NCI-H2196 treated with DMSO at 0.1 percent for 48 hours (cell line): ENCODE results near the gene C2orf92.
A peak's percentile ranks its signal among the peaks of the same experiment; 100 is the strongest.
"Not testable (repeated sequence)": the region's sequence is repeated elsewhere in the genome, so short reads cannot be mapped to it uniquely, and the experiment has no call there.

Source experiments
- DNase-seq: peaks from one replicate; lab custom pipeline; 2025; ENCODE audit not compliant: unreplicated experiment; lab: John Stamatoyannopoulos, UW

C2orf92 gene

DNA sequence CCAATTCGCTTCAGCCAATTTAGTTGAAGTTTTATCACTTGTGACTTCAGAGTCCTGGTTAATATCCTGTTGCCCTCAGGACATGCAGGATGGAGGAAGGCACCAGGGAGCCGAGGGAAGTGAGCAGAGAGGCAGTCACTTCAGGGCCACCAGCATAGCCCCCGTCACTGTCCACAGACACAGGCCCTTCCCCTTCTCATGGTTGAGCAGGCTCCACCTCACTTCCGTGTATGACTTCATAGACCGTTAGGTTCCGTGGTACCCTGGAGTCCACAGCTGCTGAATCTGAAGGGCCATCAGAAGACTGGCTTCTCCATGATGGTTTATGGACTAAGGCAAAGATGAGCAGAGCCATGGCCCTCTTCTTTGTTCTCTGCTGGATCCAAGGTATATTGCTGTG, at the start of gene C2orf92:
C2orf92 (plus strand) TSS at position 266 of the 400 bp plus-strand sequence; CDS start at position 342, 76 bp downstream.
- no peak for DNase-seq

DNA sequence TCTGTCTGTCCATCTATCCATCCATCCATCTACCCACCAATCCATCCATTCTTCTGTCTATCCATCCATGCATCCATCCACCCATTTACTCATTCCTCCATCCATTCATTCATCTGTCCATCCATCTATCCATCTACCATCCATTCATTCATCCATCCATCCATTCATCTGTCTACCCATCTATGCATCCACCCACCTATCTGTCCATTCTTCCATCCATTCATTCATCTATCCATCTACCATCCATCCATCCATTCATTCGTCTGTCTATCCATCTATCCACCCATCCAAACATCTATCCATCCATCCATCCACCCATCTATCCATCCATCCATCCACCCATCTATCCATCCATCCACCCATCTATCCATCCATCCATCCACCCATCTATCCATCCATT, 49.0 kb upstream of the C2orf92 start:
- DNase-seq, result not testable (repeated sequence)

DNA sequence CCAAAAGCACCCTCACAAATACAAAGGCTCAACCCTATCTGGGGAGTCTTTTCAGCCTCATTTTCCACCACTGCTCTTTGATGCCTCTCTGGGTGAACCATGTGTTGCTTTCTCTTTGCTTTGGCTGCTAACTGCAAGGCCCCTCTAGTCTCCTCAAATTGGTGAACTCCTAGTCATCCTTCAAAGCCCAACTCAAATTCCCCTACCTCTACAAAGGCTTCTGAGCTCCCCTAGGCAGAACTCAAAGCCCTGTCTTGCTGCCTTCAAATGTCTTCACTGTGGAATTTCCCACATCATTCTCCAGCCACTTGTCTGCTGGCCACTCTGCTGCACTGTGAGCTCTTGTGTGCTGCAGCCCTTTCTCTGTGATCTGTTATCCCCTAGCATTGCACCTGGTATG, 46.5 kb upstream of the C2orf92 start:
- not testable (repeated sequence) for DNase-seq

DNA sequence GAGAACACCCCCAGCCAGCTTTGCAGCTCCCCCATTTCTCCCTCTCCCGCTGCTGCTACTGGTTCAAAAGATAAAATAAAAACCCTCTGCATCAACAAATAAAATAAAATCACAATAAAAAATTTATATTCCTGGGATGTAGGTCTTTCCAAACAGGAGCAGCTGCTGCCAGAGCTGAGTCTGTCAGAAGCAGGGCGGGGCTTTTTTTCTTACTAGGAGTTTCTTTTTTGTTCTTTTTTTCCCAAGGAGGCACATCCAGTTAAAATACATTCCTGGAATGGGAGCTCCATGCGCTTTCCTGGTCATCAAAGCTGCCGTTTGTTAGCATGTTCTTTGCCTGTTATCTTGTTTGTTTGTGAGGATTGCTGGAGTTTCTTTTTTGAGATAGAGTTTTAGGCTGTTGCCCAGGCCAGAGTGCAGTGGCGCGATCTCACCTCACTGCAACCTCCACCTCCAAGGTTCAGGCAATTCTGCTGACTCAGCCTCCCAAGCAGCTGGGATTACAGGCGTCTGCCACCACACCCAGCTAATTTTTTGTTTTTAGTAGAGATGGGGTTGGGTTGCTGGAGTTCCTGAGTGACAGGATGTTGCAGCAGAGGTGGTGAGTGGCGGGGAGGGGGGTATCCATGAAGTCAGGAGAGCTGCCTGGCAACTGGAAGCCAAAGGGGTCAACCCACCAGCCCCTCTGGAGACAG, 44.0 kb upstream of the C2orf92 start:
- not testable (repeated sequence) for DNase-seq

DNA sequence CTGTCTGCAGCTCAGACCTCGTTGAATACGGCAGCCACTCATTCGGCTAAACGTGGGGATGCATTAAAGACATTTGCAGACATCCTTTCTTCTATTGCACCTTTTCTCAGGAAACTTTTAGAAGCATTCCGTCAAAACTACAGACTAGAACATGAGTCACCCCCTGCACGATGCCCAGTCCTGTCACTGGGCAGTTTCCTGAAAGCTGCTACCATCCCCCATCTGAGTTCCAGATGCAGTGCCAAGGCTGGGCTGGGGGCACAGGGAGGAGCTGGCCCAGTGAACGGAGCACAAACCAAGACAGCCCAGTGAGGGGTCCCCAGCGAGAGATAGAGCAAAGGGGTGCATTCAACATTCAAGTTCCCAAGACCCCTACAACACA, 43.5 kb upstream of the C2orf92 start:
- not testable (repeated sequence) for DNase-seq

DNA sequence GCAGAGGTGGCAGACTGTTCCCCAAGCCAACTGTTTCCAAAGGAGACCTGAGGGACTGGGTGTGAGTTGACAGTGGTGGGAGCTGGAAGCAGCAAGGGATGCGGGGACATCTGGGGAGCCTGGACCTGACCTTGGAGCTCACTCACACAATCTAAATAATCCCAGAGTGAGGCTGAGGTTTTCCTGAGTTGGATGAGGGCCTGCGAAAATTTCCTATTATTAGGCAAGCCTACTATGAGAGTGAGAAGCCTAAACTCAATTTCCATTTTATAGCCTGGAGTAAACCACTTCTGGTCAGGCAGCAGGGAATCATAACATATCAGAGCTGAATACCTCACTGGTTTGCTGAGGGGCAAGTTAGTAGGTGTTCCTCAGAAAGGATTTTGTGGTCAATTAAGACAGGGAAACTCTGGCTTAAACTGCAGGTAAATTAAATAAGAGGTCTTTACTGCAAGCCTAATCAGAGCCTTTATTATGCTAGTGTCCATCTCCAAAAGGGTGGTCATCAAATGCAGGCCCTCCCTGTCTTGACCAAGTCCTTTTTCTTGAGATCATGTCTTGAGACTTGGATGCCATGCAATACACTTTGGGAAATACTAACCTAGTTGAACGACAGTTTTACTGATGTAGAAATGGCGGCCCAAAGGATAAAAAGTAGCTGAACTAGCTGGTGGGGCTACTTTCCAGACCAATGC, 25.3 kb upstream of the C2orf92 start:
- DNase-seq, result no peak

DNA sequence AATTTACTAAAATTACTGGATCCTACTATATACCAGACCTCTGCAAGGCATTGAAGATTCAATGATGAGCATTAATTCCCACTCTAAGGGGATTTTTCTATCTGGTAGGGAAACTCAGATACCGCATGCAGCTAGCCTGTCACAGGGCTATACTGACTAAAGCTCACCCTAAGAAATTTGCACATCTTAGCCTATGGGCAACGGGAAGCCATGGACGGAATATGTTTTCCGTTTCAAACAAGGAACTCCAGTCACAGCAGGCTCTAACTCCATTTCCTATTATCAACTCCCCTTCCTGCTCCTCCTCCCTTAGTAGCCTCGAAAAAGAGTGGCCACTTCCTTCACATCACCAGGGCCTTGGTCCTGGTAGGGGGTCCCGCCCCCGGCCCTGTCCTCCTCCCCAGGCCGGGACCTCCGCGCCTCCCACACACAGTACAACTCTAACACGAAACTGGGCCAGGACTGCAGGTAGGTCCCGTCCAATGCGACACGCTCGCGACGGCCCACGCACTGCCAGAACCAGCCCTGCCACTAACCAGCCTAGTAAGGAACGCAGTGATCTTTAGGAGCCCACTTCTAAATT, 24.3 kb upstream of the C2orf92 start:
- no peak for DNase-seq

DNA sequence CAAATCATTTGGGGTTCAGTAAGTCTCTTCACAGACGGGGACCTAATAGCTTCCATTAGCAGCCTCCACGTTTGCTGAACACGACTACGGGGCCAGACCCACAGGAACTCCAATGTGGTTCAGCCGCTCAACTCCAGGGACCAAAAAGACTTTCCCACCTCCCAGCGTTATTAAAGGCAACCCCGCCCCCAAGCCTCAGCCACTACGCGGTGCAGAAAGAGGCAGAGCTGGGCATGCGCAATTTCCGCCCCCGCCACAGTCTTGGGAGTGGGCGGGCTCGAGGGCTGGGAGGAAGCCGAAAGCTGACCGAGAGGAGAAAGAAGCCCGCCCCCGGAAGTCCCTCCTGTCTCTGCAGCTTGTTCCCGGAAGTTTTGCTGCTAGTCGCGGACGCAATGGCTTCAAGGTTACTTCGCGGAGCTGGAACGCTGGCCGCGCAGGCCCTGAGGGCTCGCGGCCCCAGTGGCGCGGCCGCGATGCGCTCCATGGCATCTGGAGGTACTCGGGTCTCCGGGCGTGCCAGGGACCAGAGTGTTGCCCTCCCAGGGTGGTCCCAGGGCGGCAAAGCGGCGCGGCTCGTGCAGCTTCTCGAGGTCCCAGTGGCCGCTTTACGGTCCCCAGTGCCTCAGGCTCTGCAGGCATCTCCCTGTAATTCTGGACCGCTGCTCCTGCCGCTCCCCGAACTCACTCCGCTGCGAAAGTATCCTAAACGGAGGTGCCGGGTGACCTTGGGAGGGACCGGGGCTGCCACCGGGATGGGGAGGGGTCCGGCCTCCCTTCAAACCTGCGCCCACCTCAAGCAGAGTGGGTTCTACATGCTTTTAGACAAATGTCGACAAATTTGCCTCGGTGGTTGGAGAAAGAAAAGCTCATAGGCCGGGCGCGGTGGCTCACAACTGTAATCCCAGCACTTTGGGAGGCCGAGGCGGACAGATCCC, 23.6 kb upstream of the C2orf92 start, which contains the start of gene COX5B:
COX5B (plus strand) TSS at position 368 of the 935 bp plus-strand sequence; CDS start at position 393, 25 bp downstream.
- peak; percentile 99 for DNase-seq

DNA sequence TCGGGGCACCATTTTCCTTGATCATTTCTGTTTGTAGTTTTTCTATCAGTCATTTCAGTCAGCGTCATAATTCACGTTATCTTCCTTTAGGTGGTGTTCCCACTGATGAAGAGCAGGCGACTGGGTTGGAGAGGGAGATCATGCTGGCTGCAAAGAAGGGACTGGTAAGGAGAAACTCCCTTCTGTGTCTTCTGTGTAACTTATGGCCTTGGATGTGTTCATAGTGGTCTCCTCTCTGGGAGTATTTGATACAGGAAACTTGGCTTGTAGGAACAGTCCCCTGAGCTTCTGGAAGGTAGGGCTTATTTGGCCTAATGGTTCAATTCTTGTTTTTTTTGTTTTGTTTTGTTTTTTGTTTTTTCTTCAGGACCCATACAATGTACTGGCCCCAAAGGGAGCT, 22.5 kb upstream of the C2orf92 start:
- DNase-seq, result no peak

DNA sequence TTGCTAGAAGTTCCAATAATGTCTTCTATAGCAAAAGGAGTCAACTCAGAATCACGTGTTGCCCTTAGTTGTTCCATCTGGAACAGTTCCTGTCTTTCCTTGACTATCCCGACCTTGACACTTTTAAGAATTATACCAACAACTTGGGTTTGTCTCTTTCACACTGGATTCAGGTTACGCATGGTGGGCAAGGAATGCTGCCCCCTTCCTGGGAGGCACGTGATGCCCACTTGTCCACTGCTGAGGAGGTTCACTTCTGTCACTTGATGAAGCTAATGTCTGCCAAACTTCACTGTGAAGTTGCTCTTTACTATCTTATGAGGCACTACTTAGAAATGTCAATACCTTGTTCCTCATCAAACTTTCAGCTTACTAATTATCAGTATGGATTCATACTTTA, 18.4 kb upstream of the C2orf92 start:
- no peak for DNase-seq

DNA sequence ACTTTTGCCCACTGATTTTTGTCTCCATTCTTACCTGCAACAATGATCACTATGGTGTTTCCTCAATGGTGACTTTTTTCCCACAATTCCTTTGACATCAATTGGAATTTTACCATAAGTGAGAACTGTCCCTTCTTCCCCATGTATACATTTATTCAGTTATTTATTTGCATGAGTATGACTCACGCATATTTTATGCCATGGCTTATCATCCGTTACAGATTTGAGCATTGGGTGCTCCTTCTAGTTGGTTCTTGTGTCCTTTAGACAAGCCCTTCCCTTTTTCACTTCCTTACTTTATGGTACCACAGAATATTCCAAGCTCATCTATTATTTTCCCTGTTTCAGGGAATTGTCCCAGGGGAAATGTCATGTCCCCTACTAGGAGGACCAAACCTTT, 16.0 kb upstream of the C2orf92 start:
- no peak for DNase-seq

DNA sequence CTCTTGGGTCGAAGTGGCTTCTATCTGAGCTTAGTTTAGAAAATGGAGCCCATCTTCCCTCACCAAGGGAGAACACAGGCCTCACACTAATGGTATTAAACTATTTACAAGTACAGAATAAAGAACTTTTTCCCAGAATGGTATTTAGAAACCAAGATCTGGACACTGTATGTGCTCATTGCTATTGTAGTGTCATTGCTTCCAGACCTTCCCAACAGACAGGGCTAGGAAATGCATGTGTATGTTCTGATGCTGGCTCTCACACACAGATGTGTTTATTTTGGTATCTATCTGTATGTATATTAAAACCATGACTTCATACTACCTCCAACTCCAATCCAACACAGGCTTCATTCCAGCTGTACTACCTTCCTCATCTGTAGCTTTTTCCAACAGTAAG, 15.6 kb upstream of the C2orf92 start:
- no peak for DNase-seq

DNA sequence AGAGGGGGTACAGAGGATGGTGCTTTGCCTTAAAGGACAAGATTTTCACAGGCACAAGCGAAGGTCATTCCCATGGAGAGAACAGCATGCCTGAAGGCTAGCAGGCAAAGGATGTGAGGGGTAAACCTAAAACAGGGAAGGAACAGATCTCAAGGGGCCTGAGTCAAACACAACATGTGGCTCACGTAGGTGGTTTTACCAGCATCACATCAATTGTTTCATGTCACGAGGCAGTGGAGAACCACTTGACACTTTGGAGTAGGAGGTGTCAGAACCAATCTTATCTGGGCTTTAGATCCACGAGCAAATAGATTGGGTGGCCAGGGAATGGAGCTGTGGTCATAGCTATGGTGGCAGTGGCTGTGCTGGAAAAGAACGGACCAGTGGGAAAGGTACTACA, 15.2 kb upstream of the C2orf92 start:
- no peak for DNase-seq

DNA sequence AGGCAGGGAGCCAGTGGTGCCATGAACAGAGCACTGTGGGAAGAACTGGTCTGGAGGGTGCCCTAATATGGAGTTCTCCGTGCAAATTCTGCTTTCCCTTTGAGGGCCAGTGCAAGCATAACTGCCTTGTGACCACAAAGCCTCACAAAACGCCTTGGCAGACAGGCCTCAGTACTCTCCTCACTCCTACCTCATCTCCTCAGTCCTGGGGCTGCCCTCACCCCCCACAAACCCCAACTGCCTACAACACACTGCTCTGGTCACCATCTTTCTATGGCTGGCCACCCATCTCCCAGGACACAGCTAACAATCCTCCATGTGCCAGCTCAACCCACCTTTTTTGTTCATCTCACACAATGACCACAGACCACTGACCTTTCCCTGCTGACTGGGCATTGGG, 14.7 kb upstream of the C2orf92 start:
- DNase-seq, result no peak

DNA sequence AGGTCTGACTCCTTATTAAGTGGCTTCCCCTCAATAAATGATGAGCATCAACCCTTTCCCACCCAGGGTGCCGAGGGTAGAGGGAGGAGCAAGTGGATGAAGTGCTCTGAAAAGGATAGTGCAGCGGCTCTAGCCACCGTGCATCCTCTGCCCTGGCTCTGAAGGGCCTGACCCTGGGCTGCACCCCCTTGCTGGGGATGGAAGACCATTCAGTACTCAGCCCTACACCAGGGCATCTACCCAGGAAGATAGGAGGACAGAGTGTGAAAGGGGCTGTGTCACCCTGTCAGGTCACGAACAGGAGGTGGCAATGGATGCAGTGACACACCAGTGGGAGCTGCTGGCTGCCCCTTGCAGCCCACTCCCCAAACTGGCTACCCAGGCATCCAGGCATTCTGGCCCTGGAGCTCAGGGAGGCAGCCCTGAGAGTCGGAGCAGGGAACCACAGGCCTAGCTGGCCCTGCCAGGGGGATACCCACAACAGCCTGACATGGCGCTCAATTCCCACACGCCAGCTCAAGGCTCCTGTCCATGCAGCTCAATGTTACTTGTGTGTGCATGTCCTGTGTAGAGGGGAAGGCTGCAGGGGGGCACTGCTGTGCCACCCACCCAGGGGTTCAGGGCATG, 13.3 kb upstream of the C2orf92 start:
- no peak for DNase-seq

DNA sequence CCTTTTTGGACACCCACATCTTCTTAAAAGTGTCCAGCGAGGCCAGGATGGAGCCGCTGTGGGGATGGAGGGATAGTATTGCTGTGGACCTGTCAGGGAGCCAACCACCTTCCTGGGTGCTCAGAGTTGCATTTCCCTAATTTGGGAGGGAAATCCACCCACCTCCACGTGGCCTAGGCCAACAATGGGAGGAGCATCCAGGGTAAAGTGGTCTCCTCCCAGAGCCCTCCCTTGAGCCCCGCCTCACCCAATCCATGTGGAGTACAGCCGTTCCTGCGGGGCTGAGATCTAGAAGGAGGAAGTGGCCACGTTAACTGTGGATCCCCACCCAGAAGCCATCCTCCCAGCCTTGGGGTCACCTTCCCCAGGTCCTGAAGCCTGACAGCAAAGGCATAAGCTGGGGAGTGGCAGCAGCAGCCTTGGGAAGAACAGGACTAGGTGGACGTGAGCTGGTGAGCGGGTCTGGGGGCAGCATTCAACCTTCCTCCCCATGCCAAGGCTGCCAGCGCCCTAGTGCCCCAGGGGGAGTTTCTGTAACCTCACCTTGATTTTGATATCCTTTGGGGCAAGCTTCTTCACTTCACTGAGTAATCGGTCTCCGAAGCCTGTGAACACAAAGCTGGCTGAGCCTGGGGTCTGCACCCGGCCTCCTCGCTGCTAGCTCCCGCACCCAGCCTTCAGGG, 12.5 kb upstream of the C2orf92 start:
- DNase-seq, result no peak

DNA sequence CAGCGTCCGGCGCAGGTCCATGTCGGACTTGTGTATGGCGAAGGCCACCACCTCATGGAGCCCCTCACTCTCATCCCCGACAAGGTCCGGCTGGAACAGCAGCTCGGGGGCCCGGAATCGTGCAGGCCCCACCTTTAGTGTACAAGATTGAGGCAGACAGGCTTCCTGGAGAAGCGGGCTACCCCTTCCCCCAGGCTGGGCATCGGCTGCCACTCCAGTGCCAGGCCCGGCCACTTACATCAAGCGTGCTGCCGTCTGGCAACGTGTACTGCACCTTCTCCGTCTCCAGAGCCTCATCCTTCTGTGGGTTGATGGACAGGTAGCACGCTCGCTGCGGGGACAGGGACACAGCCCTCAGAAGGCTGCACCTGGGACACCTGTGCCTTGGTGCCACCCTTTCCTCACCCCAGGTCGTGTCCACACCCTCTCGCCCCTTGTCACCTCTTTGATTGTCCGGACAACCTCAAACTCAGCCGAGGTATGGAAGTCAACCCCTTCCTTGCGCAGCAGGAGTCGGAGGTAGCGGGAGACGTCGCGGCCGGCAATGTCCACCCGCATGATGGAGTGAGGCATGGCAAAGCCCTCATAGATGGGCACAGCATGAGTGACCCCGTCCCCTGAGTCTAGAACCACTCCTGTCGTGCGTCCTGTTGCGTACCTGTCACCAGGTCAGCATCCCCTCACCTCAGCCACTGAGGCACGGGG, 11.4 kb upstream of the C2orf92 start:
- no peak for DNase-seq

DNA sequence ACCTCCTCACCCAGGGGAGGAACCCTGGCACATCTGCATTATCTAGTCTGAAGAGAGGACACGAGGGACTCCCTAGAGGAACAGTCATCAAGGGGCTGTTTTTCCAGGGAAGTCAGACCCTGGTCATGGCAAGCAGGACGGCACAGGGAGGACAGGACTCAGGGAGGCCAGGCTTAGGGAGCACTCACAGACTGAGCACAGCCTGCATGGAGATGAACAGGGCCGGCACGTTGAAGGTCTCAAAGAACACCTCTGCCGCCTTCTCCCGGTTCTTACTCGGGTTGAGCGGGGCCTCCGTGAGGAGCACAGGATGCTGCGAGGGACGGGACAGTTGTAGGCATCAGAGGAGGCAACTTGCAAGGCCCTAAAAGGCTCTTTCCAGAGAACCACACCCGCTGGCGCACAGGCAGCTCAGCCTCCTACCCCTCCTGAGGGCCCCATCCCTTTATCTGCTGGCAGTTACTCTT, 10.8 kb upstream of the C2orf92 start:
- DNase-seq, result no peak

DNA sequence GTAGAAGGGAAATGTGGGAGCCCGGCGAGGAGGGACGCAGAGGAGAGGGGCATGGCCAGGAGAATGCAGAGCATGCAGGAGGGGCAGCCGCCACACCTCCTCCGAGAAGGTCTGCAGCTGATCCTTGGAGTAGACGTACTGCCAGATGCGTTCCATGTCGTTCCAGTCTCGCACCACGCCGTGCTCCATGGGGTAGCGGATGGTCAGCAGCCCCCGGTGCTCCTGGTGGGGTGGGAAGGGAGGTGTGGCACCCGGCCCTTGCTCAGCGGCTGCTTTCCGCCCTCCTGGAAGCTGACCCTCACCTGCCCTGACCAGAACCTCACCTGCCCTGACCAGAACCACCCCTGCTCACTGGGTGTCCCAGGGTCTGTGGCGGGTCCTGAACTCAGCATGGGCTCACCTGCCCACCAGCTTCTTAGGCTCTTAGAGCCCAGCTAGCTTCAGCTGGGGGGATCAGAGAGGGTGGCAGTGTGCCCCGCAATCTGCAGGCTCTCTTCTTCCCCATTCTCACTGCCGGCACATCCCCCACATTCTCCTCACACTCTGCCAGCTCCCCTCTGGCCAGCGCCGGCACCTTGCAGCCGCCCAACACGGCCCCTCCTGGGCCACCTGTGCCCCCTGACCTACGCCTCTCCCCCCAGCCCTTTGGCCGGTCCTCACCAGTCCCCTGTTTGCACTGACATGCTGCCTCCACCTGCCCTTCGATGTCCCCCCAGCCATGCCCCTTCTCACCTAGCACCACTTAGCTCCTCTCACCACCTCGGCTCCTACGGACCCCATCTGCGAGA, 10.1 kb upstream of the C2orf92 start:
- DNase-seq, result no peak
